Colon (tissue), 2 donors: ENCODE results near the gene VEZF1.

Experiments used
- FAIRE-seq: peaks from 2 replicates; lab custom pipeline; 2012; peaks lifted over from hg19 to GRCh38; lab: Jason Lieb, UNC
- donor health status: control.
- donor health status: control.

The VEZF1 gene

GRCh38 chr17:57987581-57988300 lies at the start of gene VEZF1:
TSS of gene VEZF1 (minus strand) at chr17:57988254. CDS start at chr17:57988111, 143 bp downstream.
- FAIRE-seq, result no peak

DNA sequence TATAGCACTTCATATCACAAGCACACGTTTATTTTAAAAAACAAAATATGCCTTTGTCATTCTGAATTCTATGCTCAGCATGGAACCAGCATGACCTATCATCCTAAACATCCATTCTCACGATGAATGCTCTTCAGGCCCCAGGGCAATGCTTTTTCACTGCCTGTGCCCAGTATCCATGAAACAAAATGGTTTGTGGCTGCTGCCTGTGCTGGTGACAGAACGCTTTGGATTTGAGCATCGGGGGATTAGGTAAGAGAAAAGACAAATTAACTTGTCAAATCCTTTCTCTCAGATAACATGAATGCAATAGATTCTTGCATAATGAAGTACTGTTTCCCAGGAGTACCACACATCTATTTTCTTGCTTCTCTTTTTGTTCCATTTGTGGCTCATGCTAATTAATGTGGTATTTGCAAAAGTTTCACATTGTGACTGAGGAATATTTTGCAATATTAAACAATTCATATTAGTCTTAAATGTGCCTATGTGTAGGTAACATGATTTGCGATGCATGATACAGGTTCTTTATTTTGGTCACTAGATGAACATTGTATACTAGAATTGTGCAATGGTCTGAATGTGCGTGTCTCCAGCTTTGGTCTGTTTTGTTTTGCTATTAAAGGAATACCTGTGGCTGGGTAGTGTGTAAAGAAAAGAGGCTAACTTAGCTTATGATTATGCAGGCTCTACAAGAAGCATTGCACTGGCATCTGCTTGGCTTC lies 44.8 kb upstream of the VEZF1 start:
- FAIRE-seq, result no peak

DNA sequence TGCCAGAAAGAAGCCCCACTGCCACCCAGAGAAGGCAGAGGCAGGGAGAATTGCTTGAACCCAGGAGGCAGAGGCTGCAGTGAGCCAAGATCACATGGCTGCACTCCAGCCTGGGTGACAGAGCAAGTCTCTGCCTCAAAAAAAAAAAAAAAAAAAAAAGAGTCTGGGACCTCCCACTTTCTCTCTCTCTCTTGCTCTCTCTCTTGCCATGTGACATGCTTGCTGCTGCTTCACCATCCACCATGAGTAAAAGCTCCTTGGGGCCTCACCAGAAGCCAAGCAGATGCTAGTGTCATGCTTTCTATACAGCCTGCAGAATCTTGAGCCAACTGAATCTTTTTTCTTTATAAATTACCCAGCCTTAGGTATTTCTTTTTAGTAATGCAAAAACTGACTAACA lies 40.5 kb upstream of the VEZF1 start:
- no peak for FAIRE-seq

DNA sequence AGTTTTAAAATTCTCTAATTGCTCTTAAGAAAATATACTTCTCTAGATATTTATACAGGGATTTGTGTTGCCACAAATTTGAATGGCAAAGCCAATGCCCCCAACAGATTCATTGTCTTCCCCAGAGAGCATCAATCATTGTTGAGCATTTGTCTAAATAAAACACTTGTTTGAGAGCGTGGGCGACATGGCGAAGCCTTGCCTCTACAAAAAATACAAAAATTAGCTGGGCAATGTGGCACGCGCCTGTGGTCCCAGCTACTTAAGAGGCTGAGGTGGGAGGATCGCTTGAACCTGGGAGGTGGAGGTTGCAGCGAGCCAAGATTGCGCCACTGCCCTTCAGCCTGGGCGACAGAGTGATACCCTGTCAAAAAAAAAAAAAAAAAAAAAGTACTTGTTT lies 32.3 kb upstream of the VEZF1 start:
- no peak for FAIRE-seq

DNA sequence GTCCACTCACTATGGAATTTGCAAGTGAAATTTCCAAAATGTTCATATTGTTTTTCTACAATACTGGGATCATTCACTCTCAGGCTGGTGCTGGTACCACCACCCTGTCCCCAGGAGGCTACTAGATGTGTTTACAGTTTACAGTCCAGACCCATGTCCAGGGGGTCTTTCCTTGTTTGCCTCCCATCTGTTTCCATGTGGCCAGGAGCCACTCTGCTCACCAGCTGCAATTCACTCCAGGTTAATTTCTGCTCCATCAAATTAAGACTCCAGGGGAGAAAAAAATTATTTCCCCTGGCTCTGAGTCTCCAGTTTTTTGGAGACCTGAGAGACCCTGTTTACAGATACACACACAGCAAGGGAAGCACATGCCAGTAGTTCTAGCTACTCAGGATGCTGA lies 31.5 kb upstream of the VEZF1 start:
- no peak for FAIRE-seq

GRCh38 chr17:58019039-58019438 lies 31.0 kb upstream of the VEZF1 start:
- no peak for FAIRE-seq

DNA sequence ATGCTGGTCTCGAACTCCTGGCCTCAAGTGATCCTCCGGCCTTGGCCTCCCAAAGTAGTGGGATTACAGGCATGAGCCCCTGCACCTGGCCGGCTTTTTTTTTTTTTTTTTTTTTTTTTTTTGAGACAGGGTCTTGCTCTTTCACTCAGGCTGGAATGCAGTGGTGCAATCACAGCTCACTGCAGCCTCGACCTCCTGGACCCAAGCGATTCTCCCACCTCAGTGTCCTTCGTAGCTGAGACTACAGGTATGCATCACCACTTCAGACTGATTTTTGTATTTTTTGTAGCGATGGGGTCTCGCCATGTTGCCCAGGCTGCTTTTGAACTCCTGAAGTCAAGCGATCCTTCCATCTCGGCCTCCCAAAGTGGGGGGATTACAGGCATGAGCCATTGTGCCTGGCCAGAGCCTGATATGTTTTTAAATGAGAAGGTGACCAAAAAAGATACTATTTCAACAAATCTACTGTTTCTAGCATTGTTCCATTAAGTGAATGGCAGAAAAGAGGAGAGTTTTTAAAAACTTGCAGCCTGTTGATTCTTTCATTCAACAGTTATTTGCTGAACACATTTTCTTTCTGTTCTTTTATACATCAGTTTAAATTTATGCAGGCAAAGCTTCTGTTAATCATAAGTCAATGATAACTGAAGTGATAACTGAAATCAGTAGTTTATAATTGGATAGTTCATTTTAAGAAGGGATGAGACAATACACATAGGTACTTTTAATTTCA lies 22.2 kb upstream of the VEZF1 start:
- FAIRE-seq, result no peak

- FAIRE-seq, result no peak
These were observed 20.0 kb upstream of the VEZF1 start for GRCh38 chr17:58007781-58008706.

DNA sequence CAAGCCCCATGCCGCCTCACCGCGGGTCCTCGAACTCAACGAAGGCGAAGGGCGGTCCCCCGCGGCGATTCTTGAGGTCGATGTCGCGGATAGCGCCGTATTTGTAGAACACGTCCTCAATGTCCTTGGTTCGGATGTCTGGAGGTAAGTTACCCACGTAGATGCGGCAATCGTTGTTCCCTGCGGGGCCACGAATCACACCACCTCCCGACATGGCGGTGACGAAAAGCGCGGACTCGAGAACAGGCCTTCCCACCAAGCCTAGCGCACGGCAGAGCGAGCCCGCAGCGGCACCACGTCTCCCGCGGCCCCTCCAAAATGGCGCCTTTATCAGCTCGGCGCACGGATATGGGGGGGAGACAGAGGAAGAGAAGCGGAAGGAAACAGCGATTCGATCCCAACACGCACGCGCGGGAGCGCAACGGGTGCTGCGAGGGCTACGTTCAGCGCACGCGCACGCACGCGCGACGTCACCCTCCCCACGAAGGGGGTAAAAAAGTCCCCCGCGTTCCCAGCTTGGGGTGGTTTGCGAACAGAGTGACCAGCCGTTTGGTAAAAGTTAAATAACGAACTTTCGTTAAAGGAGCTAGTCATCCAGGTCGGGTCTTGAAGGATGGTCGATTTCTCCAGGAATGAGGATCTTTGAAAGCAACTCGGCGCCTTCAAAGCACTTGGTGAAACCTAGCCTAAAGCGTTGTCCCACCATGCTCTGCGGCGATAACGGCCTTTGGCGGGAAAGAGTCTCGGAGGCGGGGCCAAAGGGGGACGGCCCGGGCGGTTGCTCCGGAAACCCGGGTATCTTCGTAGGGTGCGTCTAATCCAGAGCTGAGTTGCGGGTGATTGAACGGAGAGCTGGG lies 19.1 kb upstream of the VEZF1 start, which contains the start of gene SRSF1:
SRSF1 (minus strand) TSS at position 323 of the 857 bp plus-strand sequence; CDS start at position 214, 109 bp downstream.
- FAIRE-seq, result no peak

- FAIRE-seq, result no peak
These were observed 18.5 kb upstream of the VEZF1 start for GRCh38 chr17:58006560-58006923.

GRCh38 chr17:58005728-58006559 lies 17.9 kb upstream of the VEZF1 start:
- no peak for FAIRE-seq

DNA sequence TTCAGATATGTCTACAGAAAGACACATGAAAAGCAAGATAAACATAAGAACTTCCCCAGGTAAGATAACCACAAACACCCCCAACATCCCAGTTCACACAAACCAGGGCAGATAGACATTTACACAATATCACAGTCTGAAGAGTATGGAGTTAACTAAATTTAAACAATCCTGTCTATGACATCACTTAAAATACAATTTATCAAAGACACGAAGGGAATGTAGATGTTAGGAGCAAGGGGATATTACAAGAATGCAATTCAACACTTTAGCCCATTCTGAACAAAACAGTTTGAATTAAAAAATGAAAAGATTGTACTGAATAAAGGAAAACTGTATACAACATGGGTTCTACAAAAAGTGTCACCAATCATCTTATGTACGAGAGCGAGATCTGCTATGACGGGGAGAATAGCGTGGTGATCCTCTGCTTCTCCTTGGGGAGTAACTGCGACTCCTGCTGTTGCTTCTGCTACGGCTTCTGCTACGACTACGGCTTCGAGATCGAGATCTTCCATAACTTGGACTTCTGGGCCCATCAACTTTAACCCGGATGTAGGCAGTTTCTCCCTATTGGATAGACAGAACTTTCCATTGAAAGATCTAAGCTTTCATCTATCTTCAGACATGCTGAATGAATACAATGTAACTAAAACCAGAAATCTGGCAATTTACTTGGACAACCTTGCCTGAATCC lies 17.1 kb upstream of the VEZF1 start:
- no peak for FAIRE-seq

GRCh38 chr17:58004060-58004459 lies 16.0 kb upstream of the VEZF1 start:
- FAIRE-seq, result no peak

GRCh38 chr17:58002973-58003372 lies 14.9 kb upstream of the VEZF1 start:
- no peak for FAIRE-seq

- FAIRE-seq, result no peak
These were observed 14.3 kb upstream of the VEZF1 start for GRCh38 chr17:58002154-58002948.

- no peak for FAIRE-seq
These were observed 13.5 kb upstream of the VEZF1 start for GRCh38 chr17:58001461-58002124.

DNA sequence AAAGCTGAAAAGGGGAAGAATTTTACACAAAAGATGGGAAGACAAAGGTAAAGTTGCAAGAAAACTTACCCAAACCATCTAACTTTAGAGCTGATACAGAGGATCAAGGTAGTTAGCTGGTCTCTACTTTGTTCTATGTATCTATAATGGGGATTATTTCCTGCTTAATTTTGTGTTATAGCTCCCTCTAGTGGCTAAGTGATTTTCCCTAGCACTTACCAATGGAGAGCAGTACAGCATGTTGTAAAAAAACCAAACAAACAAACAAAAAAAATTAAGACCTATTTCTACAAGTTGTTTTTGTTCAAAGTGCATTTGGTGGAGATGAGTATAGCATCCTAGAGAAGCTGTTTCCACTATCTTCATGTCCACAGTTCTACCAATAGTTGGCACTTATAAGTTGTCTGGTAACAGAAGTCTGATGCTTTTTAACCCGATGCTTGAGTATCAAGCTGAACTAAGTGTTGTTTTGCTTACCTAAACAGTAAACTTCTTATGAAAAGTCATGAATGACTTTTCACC lies 11.5 kb upstream of the VEZF1 start:
- no peak for FAIRE-seq

DNA sequence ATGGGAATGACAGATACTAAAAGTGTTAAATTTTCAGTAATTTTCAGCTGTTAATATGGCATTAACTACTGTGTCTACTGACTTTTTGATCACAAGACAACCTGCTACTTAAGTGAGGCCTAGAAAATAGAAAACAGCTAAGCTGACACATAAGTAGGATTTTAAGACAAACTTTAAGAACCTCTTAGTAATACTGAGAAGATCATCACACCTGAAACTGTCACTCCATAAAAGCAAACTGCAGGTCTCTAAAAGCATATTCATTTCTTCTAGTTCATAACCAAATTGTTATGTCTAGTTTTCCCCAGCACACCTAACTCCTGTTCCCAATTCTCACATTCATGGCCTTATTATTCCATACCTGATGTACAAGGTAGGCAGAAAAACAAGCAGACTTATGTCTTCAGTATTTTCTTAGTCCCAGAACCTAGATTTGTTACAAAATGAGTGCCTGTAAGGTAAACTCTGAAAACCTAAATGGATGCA lies 11.0 kb upstream of the VEZF1 start:
- no peak for FAIRE-seq
